Measurements from ENCODE around the gene DAPK3. TPM values are rescaled to one million over a fixed set of nuclear protein-coding genes. Genes with fewer than 3 reads are reported as not detected.
A peak's percentile ranks its signal among the peaks of the same experiment; 100 is the strongest.

Gene DAPK3
- total RNA-seq, 4 donors from 2014 or later, result 38.2 to 60.4 (median 45.9) TPM

DNA sequence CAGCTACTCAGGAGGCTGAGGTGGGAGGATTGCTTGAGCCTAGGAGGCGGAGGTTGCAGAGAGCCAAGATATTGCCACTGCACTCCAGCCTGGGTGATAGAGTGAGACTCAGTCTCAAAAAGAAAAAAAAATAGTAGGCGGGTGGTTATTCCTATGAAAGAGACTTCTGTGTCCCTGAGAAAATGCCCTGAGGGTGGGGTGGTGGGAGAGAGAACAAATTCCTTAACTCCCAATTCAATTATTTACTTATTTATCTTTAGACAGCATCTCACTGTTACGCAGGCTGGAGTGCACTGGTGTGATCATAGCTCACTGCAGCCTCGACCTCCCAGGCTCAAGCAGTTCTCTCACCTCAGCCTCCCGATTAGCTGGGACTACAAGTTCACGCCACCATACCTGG, 24.7 kb upstream of the DAPK3 start:
- no peaks in the 10 kb centered on the region for H3K9me3 ChIP-seq
- DNase-seq, result no peak
- TF ChIP-seq POLR2A (IDR thresholded peaks at IDR 0.05), result no peak
- TF ChIP-seq, protein P1, sequence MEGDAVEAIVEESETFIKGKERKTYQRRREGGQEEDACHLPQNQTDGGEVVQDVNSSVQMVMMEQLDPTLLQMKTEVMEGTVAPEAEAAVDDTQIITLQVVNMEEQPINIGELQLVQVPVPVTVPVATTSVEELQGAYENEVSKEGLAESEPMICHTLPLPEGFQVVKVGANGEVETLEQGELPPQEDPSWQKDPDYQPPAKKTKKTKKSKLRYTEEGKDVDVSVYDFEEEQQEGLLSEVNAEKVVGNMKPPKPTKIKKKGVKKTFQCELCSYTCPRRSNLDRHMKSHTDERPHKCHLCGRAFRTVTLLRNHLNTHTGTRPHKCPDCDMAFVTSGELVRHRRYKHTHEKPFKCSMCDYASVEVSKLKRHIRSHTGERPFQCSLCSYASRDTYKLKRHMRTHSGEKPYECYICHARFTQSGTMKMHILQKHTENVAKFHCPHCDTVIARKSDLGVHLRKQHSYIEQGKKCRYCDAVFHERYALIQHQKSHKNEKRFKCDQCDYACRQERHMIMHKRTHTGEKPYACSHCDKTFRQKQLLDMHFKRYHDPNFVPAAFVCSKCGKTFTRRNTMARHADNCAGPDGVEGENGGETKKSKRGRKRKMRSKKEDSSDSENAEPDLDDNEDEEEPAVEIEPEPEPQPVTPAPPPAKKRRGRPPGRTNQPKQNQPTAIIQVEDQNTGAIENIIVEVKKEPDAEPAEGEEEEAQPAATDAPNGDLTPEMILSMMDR (IDR thresholded peaks at IDR 0.05), result no peak
- H3K27me3 ChIP-seq, result no peaks in the 10 kb centered on the region
- H3K27ac ChIP-seq, result no peak overlapping the region
- no peaks in the 10 kb centered on the region for H3K4me1 ChIP-seq
- H3K4me3 ChIP-seq, result no peak overlapping the region
- H3K36me3 ChIP-seq, result no peaks in the 10 kb centered on the region
- WGBS, 2 donors, result 83 to 87% methylated on average over 5 to 6 of the region's 6 CpGs
- intact Hi-C loops (cut with DNase I), result no loop called here

DNA sequence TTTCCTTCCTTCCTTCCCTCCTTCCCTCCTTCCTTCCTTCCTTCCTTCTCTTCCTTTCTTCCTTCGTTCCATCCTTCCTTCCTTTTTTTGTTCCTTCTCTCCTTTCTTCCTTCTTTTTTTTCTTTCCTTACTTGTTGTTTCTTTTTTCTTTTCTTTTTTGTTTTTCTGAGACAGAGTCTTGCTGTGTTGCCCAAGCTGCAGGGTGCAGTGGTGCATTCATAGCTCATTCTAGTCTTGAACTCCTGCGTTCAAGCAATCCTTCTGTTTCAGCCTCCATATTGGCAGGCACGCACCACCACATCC, 19.9 kb upstream of the DAPK3 start:
- Histone ChIP-seq H3K27ac (no peak overlapping the region), H3K27me3 (no peaks in the 10 kb centered on the region), H3K4me1 (peaks cover 14 to 37% (median 19%) of the 10 kb centered on the region in 3 donors), H3K4me3 (no peak overlapping the region), H3K36me3 (no peaks in the 10 kb centered on the region), H3K9me3 (no peaks in the 10 kb centered on the region)
- TF ChIP-seq, protein P1 (IDR thresholded peaks at IDR 0.05), result no peak
- no peak for TF ChIP-seq POLR2A (IDR thresholded peaks at IDR 0.05)
- WGBS, 2 donors, result 70 to 81% methylated on average over 3 of the region's 3 CpGs
- no peak for DNase-seq
- intact Hi-C loops (cut with DNase I), result no loop called here

DNA sequence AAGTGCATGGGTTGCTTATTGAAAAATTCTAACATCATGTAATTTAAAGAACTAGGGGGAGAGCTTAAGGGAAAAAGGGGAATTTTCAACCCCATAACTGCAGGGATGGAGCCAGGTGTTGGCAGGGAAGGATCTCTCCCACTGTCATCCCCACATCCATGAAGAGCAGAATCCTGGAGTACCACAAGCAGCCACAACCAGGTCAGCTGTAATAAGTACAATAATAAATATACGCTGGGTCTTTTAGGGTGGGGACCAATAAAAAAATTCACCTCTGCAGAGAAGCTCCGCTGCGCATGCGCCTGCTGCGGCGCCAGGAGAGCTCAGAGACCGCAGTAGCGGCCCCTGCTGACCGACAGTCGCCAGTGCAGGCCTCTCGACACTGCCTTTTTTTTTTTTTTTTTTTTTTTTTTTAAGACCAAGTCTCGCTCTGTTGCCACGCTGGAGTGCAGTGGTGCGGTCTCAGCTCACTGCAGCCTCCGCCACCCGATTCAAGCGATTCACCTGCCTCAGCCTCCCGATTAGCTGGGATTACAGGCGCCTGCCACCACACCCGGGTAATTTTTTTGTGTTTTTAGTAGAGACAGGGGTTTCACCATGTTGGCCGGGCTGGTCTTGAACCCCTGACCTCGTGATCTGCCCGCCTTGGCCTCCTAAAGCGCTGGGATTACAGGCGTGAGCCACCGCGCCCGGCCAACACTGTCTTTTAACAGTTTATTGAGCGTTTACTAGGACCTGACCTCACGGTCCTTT, 16.9 kb upstream of the DAPK3 start:
- 1 to 14% methylated on average over 19 to 20 of the region's 30 CpGs for WGBS, 2 donors
- no peak for TF ChIP-seq POLR2A (IDR thresholded peaks at IDR 0.05)
- TF ChIP-seq, protein P1 (IDR thresholded peaks at IDR 0.05), result peak; percentile 80 to 94 (median 86)
- intact Hi-C loops (cut with DNase I), result loop anchor here (10.0 kb wide), 1 partner anchor 147 kb away; no protein-coding TSS in a partner anchor
- no peaks in the 10 kb centered on the region for H3K9me3 ChIP-seq
- H3K36me3 ChIP-seq, result peaks cover 12 to 21% (median 16%) of the 10 kb centered on the region in 3 donors
- peaks cover 32 to 60% (median 38%) of the 10 kb centered on the region in 3 donors for H3K4me1 ChIP-seq
- no peaks in the 10 kb centered on the region for H3K27me3 ChIP-seq
- H3K27ac ChIP-seq, result peak overlapping the region in 3 of 4 donors; percentile 55 to 70 (median 55)
- no peak for DNase-seq
- H3K4me3 ChIP-seq, result peak overlapping the region in 3 of 4 donors; percentile 86 to 89 (median 88)

DNA sequence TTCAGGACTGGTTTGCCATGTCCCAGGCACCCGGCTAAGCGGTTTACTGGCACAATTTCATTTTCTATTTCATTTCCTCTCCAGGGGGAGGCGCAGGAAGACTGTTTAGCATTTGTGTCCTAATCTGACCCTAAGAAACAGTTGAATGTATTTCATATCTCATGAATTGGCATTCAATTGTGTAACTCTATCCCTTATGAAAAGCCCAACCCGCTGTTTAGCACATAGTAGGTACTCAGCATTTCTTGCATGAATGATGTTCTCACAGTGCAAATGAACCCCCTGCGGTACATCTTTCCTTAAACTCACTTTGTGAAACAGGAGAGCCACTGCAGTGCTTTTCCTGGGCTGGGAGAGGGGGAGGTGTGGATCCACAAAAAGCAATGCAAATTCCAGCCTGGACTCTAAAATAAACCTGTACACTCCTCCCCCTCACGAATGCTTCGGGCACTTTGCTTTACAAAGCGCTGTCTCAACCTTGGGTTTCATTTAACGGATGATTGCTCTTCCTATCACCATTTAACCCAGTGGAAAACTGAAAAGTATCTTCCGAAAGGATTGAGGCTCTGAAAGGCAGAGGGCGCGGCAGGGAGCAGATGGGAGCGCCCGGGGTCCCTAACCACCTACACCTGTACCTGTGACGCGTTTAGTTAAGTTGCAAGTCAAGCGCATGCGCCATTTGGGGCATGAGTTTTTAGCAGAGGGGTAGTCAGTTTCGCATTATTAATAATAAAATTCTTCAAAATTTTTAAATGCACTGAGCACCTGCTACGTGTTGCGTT, 15.6 kb upstream of the DAPK3 start:
- 1 to 4% methylated on average over 21 of the region's 21 CpGs for WGBS, 2 donors
- intact Hi-C loops (cut with DNase I), result loop anchor here (10.0 kb wide), 1 partner anchor 148 kb away; no protein-coding TSS in a partner anchor
- TF ChIP-seq, protein P1 (IDR thresholded peaks at IDR 0.05), result peak; percentile 27 to 72 (median 63)
- TF ChIP-seq POLR2A (IDR thresholded peaks at IDR 0.05), result no peak
- Histone ChIP-seq H3K9me3 (no peaks in the 10 kb centered on the region), H3K4me3 (peak overlapping the region in 3 of 4 donors; percentile 86 to 89 (median 88)), H3K36me3 (peaks cover 26 to 34% (median 29%) of the 10 kb centered on the region in 3 donors), H3K27me3 (no peaks in the 10 kb centered on the region), H3K4me1 (peaks cover 35 to 73% (median 43%) of the 10 kb centered on the region in 3 donors), H3K27ac (peak overlapping the region; percentile 92 to 97 (median 96))
- DNase-seq, result no peak

Data from esophagus squamous epithelium (tissue), 5 donors.